Endometrial microvascular endothelial cells (primary cell): Measurements from ENCODE around the gene SYTL2. TPM values are rescaled to one million over a fixed set of nuclear protein-coding genes. Genes with fewer than 3 reads are reported as not detected.

Source experiments
- in situ Hi-C: cut with HindIII; loops from 2 replicates; pipeline ENCODE4 v1.10.0; 2017; ENCODE audit warnings: low sequenced_read_pairs, low pct_unique_long_range_greater_than_20kb; ENCODE audit errors: inconsistent ontology term
- total RNA-seq: library from RNA; depleted of rRNA; stranded (reverse); fragments of >200 nt; gene quantifications from one replicate; pipeline ENCODE4 v1.2.3, GENCODE V29; 2015; ENCODE audit errors: inconsistent ontology term

SYTL2 gene
- total RNA-seq, 1 donor from 2014 or later: 2.1 TPM

DNA sequence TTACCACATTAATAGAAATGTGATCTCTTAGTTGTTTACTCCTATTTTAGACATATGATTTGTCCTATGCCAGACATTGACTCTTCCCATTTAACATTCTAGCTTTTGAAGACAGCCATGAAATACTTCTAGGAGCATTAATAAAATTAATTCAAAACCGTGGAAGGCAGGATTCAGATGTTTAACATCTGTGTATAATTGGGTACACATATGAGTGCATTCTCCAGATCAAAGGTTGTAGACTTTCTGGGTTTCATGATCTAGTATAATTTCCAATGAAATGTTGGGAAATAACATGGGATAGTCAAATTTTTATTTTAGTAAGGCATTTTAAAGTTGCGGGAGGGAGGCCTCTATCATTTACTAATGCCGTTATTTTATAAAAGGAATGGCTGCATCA is 89.8 kb downstream of the SYTL2 start:
- in situ Hi-C loops: no loop called here

- in situ Hi-C loops: no loop called here
Observed at GRCh38 chr11:85718991-85719807, 91.7 kb downstream of the SYTL2 start.

DNA sequence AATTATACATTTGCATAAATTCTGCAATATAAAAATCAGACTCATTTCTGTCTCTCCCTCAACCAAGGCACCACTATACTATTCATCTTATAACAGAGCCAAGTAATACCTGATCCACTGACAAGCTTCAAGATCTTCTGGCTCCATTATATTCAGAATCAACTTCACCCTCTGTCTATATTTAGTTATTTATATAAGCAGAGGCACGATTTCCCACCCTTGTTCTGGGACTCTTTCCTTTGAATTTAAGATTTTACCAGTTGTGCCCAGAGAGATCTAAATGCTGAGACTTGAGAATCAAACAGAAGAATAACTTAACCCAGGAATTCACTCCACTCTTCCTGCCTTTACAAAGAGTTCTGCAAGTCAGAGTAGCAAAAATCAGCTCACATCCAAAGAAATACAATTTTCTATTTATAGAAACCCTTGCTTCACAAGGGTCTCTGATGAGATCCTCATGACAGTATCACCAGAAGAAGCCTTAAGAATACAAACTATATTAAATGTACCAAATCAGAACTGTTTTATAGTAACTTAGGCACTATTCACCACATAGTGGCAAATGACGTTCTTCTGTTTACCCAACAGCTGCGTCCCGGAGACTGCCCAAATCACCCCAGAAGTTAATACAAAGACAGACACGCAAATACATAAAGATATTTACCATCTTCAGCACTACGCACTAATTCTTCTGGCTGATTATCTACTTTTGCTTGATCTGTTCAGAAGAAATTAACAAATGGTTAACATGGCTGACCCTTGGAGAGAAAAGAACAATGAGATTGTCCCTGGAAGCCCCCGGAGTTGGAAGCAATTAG is 92.6 kb downstream of the SYTL2 start:
- in situ Hi-C loops: no loop called here

DNA sequence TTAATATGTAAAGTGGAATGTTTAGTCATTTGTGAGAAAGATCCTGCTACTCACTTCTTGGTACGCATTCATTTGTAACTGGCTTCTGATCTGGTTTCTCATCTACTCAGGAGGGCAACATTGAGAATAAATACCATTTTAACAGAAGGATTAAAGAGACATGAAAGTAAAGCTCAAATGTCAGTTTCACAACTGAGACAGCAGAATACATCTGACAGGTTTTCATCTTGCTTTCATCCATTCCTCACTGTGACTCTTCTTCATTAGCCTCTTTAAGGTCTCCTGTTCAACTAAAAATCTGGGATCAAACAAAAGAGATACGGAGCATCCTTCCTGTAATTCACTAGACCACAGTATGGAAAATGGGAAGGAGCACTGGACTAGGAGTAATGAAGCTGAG is 93.5 kb downstream of the SYTL2 start:
- in situ Hi-C loops: no loop called here

- in situ Hi-C loops: no loop called here
Observed at GRCh38 chr11:85712953-85713352, 98.0 kb downstream of the SYTL2 start.

- in situ Hi-C loops: no loop called here
Observed at GRCh38 chr11:85710917-85711316, 100.0 kb downstream of the SYTL2 start.

DNA sequence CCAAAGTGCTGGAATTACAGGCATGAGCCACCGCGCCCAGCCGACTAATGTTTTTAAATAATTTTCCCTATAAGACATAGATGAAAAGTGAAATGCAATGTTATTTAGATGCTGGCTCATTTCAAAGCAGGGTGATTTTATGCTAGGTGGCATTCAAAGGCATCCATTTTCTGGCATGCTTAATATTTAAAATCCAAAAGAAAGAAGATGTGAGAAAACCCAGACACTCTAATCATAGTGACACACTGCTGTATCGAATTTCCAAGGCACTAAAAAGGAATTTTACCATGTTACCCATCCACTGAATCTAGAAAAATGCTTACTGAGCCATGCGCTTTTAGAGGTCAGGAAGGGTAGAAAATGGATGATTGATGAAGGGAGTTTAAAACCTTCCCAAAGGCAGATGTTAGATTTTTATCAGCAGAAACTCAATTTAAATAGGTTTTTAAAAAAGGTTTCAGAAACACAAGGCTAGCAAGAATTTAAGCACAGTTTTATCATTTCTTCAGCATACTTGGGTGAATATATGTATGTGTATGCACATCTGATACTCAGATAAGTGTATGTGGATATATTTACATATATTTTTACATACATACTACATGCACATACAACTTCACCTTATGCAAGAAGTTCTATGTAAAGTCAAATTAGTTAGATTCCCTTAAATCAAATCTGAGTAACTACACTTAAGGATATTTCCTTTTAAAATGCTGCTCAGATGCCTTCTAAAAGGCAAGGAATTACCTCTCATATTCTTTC is 100.8 kb downstream of the SYTL2 start:
- in situ Hi-C loops: no loop called here

GRCh38 chr11:85705800-85706199 is 105.1 kb downstream of the SYTL2 start:
- in situ Hi-C loops: no loop called here

- in situ Hi-C loops: no loop called here
Observed at GRCh38 chr11:85704967-85705366, 106.0 kb downstream of the SYTL2 start.

DNA sequence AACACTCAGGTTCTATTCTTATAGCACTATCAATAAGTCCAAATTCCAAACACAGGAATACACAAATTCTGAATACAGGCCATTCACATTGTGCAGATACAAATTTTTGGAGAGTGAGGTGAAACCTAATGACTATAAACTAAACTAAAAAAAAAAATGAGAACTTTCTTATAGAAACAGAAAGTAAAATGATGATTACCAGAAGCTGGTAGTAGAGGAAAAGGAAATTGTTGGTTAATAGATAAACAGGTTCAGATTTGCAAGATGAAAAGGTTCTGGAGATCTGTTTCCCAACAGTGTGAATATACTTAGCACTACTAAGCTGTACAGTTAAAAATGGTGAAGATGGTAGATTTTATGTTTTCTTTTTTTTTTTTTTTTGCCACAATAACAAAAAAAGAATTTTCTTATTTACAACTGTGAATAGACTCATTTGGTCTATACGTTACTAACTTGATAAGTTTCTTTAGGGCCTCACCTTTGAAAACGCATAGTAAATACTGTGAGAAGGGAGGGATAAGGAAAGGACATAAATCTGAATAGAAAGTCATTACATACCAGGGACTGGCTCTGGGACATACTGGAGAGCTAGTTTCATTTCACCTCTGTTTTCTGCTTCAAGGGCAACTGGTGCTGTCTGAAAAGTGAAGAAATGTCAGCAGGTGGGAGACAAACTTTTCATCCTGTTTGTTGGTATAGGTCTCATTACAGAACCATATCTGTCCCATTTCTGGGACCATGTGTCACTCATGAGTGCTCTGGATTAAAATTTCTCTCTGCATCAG is 110.8 kb downstream of the SYTL2 start:
- in situ Hi-C loops: loop anchor here (25.0 kb wide), 1 partner anchor 112 kb away; the partner anchor contains the start of gene SYTL2

DNA sequence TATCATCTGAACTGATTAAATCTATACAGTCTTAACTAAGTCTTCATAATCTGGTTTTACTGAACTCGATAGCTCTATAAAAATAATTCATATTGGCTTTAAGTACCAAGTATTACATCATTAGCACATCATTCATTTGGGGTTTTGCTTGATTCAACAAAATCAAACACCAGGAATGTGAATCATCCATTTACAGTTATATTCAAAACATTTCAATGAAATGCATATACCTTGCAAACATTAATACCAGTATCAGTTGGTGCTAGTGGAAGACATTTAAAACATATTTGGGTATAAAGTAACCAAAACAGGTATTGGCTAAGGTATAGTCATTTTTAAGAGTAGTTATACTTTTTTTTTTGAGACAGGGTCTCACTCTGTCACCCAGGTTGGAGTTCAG is 112.7 kb downstream of the SYTL2 start:
- in situ Hi-C loops: loop anchor here (25.0 kb wide), 1 partner anchor 114 kb away; the partner anchor contains the start of gene SYTL2

GRCh38 chr11:85697747-85698146 is 113.2 kb downstream of the SYTL2 start:
- in situ Hi-C loops: loop anchor here (25.0 kb wide), 1 partner anchor 115 kb away; the partner anchor contains the start of gene SYTL2

DNA sequence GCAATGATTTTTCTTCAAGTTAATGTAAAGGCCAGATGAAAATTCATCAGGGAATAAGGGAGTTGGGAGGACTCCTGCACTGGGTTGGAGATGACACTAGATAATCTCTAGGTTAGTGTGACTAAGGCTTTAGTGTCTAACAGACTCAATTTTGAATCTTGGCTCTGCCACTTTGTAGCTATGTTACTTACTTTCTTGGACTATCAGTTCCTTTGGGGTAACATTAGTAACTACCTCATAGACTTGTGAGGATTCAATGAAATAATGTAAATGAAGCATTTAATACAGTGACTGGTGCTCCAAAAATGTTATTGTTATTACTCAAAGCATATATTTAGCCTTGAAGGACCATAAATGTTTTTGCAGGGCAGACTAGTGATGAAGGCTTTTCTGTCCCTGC is 115.4 kb downstream of the SYTL2 start:
- in situ Hi-C loops: loop anchor here (25.0 kb wide), 1 partner anchor 117 kb away; the partner anchor contains the start of gene SYTL2

DNA sequence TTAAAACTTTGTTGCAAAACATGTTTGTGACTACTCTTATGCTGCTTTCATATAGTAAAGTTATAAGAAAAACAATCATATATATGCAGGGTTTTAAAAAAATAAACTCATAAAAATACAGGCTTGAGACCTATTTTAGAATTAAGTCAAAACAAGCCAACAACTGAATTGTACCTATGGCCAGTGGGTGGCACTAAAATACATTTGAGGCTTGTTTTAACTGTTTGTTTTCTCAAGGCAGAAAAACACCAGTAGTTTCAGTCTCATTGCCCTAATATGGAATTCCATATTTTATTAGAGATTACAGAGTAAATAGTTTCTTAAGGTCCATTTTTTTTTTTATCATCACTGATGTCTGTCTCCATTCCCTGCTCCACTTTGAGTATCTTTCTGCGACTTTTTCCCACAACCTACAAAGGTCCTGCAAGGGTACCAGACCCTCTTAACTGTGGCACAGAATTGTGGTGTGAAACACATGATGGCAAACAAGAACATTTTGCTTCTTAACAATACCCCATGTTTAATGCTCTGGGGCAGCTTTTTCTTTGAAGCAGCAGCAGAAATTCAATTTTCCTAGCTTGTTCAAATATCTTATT is 116.5 kb downstream of the SYTL2 start:
- in situ Hi-C loops: loop anchor here (25.0 kb wide), 1 partner anchor 118 kb away; the partner anchor contains the start of gene SYTL2

GRCh38 chr11:85685820-85686459 is 125.0 kb downstream of the SYTL2 start, which contains the start of gene CCDC89:
CCDC89 (minus strand) TSS chr11:85686195; CDS start chr11:85686130, 65 bp downstream.
- in situ Hi-C loops: loop anchor here (25.0 kb wide), 1 partner anchor 126 kb away; the partner anchor contains the start of gene SYTL2

DNA sequence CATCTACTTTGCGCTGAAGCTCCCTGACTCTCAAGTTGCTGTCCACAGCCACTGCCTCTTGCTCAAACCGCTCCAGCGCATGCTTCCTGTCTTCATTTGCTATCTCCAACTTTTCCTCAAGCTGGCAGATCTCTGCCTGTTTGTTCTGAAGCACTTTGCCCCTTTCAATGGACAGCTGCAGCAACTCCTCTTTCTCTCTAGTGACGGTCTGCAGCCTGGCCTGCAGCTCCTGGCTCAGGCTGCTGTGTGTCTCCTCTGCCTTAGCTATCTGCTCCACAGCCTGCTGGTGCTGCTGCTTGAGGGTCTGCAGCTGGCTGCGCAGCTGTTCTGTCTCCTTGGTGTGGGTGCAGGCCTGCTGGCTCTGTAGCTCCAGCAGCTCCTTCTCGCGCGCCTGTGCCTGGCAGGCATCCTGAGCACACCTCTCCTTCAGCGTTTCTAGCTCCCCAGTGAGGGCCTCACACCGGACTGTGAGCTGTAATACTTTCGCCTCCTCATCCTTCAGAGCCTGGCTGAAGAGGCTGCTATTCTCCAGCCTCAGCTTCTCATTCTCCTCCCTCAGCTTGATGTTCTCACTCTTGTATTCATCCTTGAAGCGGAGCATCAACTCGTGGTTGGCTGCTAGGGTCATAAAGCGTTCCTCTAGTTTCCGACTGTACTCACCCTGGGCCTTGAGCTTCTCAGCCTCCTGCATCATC is 125.7 kb downstream of the SYTL2 start:
- in situ Hi-C loops: loop anchor here (25.0 kb wide), 1 partner anchor 127 kb away; the partner anchor contains the start of gene SYTL2
